Measurements from ENCODE around the gene HOXA9. TPM values are rescaled to one million over a fixed set of nuclear protein-coding genes. Genes with fewer than 3 reads are reported as not detected.

Gene HOXA9
- total and polyA plus RNA-seq, 5 donors from 2014 or later, result 0.20 to 1.1 TPM; not detected in 3

GRCh38 chr7:27161721-27162560, 3.4 kb downstream of the HOXA9 start:
- H3K4me1 Mint-ChIP-seq, result peaks cover 4 to 45% (median 24%) of the 10 kb centered on the region in 4 donors
- DNase-seq, result no peak
- no peak for ATAC-seq (ENCODE audit: low read depth in 2 of 2)
- H3K9me3 Mint-ChIP-seq, result peaks cover 0 to 11% (median 0%) of the 10 kb centered on the region in 7 donors
- no peaks in the 10 kb centered on the region for H3K36me3 ChIP-seq (ENCODE audit: control insufficient read depth, insufficient read depth, low read length)
- H3K36me3 Mint-ChIP-seq, result peaks cover 3% of the 10 kb centered on the region
- H3K4me3 Mint-ChIP-seq, result peak overlapping the region in 3 of 4 donors; percentile 5 to 68 (median 8)
- no peak overlapping the region for H3K27ac ChIP-seq (ENCODE audit: insufficient read depth, low read length, poor library complexity, severe bottlenecking)
- H3K27me3 Mint-ChIP-seq, result peaks cover 94% of the 10 kb centered on the region
- H3K4me3 ChIP-seq (ENCODE audit: low read depth, low read length), result no peak overlapping the region
- no peaks in the 10 kb centered on the region for H3K9me3 ChIP-seq (ENCODE audit: control insufficient read depth in 2 of 2, low read length in 2 of 2)
- peaks cover 46% of the 10 kb centered on the region for H3K4me1 ChIP-seq (ENCODE audit: control insufficient read depth, insufficient read depth, low read length, poor library complexity, severe bottlenecking)
- peaks cover 44% of the 10 kb centered on the region for H3K27me3 ChIP-seq (ENCODE audit: control insufficient read depth, insufficient read depth, low read length)
- H3K27ac Mint-ChIP-seq, result peak overlapping the region in 1 of 3 donors; percentile 14

GRCh38 chr7:27161214-27161720, 4.1 kb downstream of the HOXA9 start:
- peaks cover 94% of the 10 kb centered on the region for H3K27me3 Mint-ChIP-seq
- peaks cover 3% of the 10 kb centered on the region for H3K36me3 Mint-ChIP-seq
- peaks cover 0 to 11% (median 0%) of the 10 kb centered on the region in 7 donors for H3K9me3 Mint-ChIP-seq
- peaks cover 47% of the 10 kb centered on the region for H3K27me3 ChIP-seq (ENCODE audit: control insufficient read depth, insufficient read depth, low read length)
- ATAC-seq (ENCODE audit: low read depth in 2 of 2) (no peak), DNase-seq (no peak)
- no peak overlapping the region for H3K27ac Mint-ChIP-seq
- H3K4me3 Mint-ChIP-seq, result peak overlapping the region; percentile 82 to 91 (median 86)
- no peak overlapping the region for H3K4me3 ChIP-seq (ENCODE audit: low read depth, low read length)
- no peaks in the 10 kb centered on the region for H3K36me3 ChIP-seq (ENCODE audit: control insufficient read depth, insufficient read depth, low read length)
- no peaks in the 10 kb centered on the region for H3K9me3 ChIP-seq (ENCODE audit: control insufficient read depth in 2 of 2, low read length in 2 of 2)
- peaks cover 46% of the 10 kb centered on the region for H3K4me1 ChIP-seq (ENCODE audit: control insufficient read depth, insufficient read depth, low read length, poor library complexity, severe bottlenecking)
- no peak overlapping the region for H3K27ac ChIP-seq (ENCODE audit: insufficient read depth, low read length, poor library complexity, severe bottlenecking)
- H3K4me1 Mint-ChIP-seq, result peaks cover 4 to 45% (median 24%) of the 10 kb centered on the region in 4 donors

- Mint-ChIP-seq H3K27me3 (peaks cover 94% of the 10 kb centered on the region), H3K4me1 (peaks cover 4 to 47% (median 21%) of the 10 kb centered on the region in 4 donors), H3K27ac (peak overlapping the region in 1 of 3 donors; percentile 45), H3K4me3 (peak overlapping the region; percentile 82 to 91 (median 86)), H3K36me3 (peaks cover 3% of the 10 kb centered on the region), H3K9me3 (peaks cover 0 to 8% (median 0%) of the 10 kb centered on the region in 7 donors)
- peaks cover 46% of the 10 kb centered on the region for H3K27me3 ChIP-seq (ENCODE audit: control insufficient read depth, insufficient read depth, low read length)
- H3K27ac ChIP-seq (ENCODE audit: insufficient read depth, low read length, poor library complexity, severe bottlenecking), result no peak overlapping the region
- peak; percentile 80 to 81 for ATAC-seq (ENCODE audit: low read depth in 2 of 2)
- H3K36me3 ChIP-seq (ENCODE audit: control insufficient read depth, insufficient read depth, low read length), result no peaks in the 10 kb centered on the region
- peak; percentile 71 to 81 (median 79) for DNase-seq
- no peaks in the 10 kb centered on the region for H3K9me3 ChIP-seq (ENCODE audit: control insufficient read depth in 2 of 2, low read length in 2 of 2)
- peak overlapping the region; percentile 61 for H3K4me3 ChIP-seq (ENCODE audit: low read depth, low read length)
- H3K4me1 ChIP-seq (ENCODE audit: control insufficient read depth, insufficient read depth, low read length, poor library complexity, severe bottlenecking), result peaks cover 46% of the 10 kb centered on the region
Observed at GRCh38 chr7:27160546-27161213, 4.7 kb downstream of the HOXA9 start.

GRCh38 chr7:27160145-27160545, 5.2 kb downstream of the HOXA9 start:
- peaks cover 94% of the 10 kb centered on the region for H3K27me3 Mint-ChIP-seq
- H3K27me3 ChIP-seq (ENCODE audit: control insufficient read depth, insufficient read depth, low read length), result peaks cover 50% of the 10 kb centered on the region
- H3K9me3 Mint-ChIP-seq, result peaks cover 0 to 8% (median 0%) of the 10 kb centered on the region in 7 donors
- peak overlapping the region; percentile 58 to 91 (median 81) for H3K4me3 Mint-ChIP-seq
- H3K36me3 ChIP-seq (ENCODE audit: control insufficient read depth, insufficient read depth, low read length), result no peaks in the 10 kb centered on the region
- H3K27ac Mint-ChIP-seq, result no peak overlapping the region
- H3K4me1 ChIP-seq (ENCODE audit: control insufficient read depth, insufficient read depth, low read length, poor library complexity, severe bottlenecking), result peaks cover 46% of the 10 kb centered on the region
- peak in 1 of 3 donors; percentile 43 for DNase-seq
- H3K4me1 Mint-ChIP-seq, result peaks cover 4 to 49% (median 23%) of the 10 kb centered on the region in 4 donors
- no peak overlapping the region for H3K27ac ChIP-seq (ENCODE audit: insufficient read depth, low read length, poor library complexity, severe bottlenecking)
- no peaks in the 10 kb centered on the region for H3K9me3 ChIP-seq (ENCODE audit: control insufficient read depth in 2 of 2, low read length in 2 of 2)
- ATAC-seq (ENCODE audit: low read depth in 2 of 2), result peak in 1 of 2 donors; percentile 13
- H3K4me3 ChIP-seq (ENCODE audit: low read depth, low read length), result no peak overlapping the region
- peaks cover 3% of the 10 kb centered on the region for H3K36me3 Mint-ChIP-seq

- Mint-ChIP-seq H3K4me1 (peaks cover 8 to 51% (median 28%) of the 10 kb centered on the region in 4 donors), H3K4me3 (peak overlapping the region; percentile 58 to 91 (median 81)), H3K27me3 (peaks cover 95% of the 10 kb centered on the region), H3K9me3 (peaks cover 0 to 8% (median 0%) of the 10 kb centered on the region in 7 donors), H3K36me3 (peaks cover 3% of the 10 kb centered on the region), H3K27ac (no peak overlapping the region)
- Histone ChIP-seq H3K27me3 (ENCODE audit: control insufficient read depth, insufficient read depth, low read length) (peaks cover 50% of the 10 kb centered on the region), H3K27ac (ENCODE audit: insufficient read depth, low read length, poor library complexity, severe bottlenecking) (no peak overlapping the region), H3K9me3 (ENCODE audit: control insufficient read depth in 2 of 2, low read length in 2 of 2) (no peaks in the 10 kb centered on the region), H3K4me1 (ENCODE audit: control insufficient read depth, insufficient read depth, low read length, poor library complexity, severe bottlenecking) (peaks cover 46% of the 10 kb centered on the region), H3K4me3 (ENCODE audit: low read depth, low read length) (no peak overlapping the region), H3K36me3 (ENCODE audit: control insufficient read depth, insufficient read depth, low read length) (no peaks in the 10 kb centered on the region)
- ATAC-seq (ENCODE audit: low read depth in 2 of 2) (no peak), DNase-seq (no peak)
Observed at GRCh38 chr7:27159266-27160144, 5.8 kb downstream of the HOXA9 start.

GRCh38 chr7:27158436-27159265, 6.7 kb downstream of the HOXA9 start:
- Histone ChIP-seq H3K4me1 (ENCODE audit: control insufficient read depth, insufficient read depth, low read length, poor library complexity, severe bottlenecking) (peaks cover 45% of the 10 kb centered on the region), H3K9me3 (ENCODE audit: control insufficient read depth in 2 of 2, low read length in 2 of 2) (no peaks in the 10 kb centered on the region), H3K36me3 (ENCODE audit: control insufficient read depth, insufficient read depth, low read length) (no peaks in the 10 kb centered on the region), H3K27ac (ENCODE audit: insufficient read depth, low read length, poor library complexity, severe bottlenecking) (no peak overlapping the region), H3K4me3 (ENCODE audit: low read depth, low read length) (no peak overlapping the region), H3K27me3 (ENCODE audit: control insufficient read depth, insufficient read depth, low read length) (peaks cover 53% of the 10 kb centered on the region)
- peak overlapping the region; percentile 3 to 70 (median 40) for H3K4me3 Mint-ChIP-seq
- peaks cover 0 to 8% (median 0%) of the 10 kb centered on the region in 7 donors for H3K9me3 Mint-ChIP-seq
- H3K27me3 Mint-ChIP-seq, result peaks cover 95% of the 10 kb centered on the region
- DNase-seq (no peak), ATAC-seq (ENCODE audit: low read depth in 2 of 2) (no peak)
- H3K27ac Mint-ChIP-seq, result no peak overlapping the region
- peaks cover 13 to 53% (median 30%) of the 10 kb centered on the region in 4 donors for H3K4me1 Mint-ChIP-seq
- H3K36me3 Mint-ChIP-seq, result peaks cover 3% of the 10 kb centered on the region

All from CD4-positive, CD25-positive, alpha-beta regulatory T cell (primary cell).